GM21515 (cell line): Measurements from ENCODE around the gene RBBP6.

Source experiments
- ATAC-seq: cut with Tn5 transposase; IDR thresholded peaks from one replicate; pipeline ENCODE4 v1.9.1; 2021; ENCODE audit not compliant: unreplicated experiment

Gene RBBP6

GRCh38 chr16:24522751-24523150 is 16.6 kb upstream of the RBBP6 start:
- ATAC-seq, result no peak

GRCh38 chr16:24523569-24523968 is 15.8 kb upstream of the RBBP6 start:
- no peak for ATAC-seq

GRCh38 chr16:24524855-24525677 is 14.3 kb upstream of the RBBP6 start:
- ATAC-seq, result no peak

GRCh38 chr16:24525970-24526559 is 13.3 kb upstream of the RBBP6 start:
- ATAC-seq, result no peak

- ATAC-seq, result no peak
Measured at GRCh38 chr16:24526701-24527495, 12.5 kb upstream of the RBBP6 start.

- ATAC-seq, result no peak
Measured at GRCh38 chr16:24531166-24531565, 8.2 kb upstream of the RBBP6 start.

GRCh38 chr16:24534620-24535019 is 4.7 kb upstream of the RBBP6 start:
- no peak for ATAC-seq

GRCh38 chr16:24535827-24536226 is 3.5 kb upstream of the RBBP6 start:
- no peak for ATAC-seq

GRCh38 chr16:24536671-24537070 is 2.7 kb upstream of the RBBP6 start:
- ATAC-seq, result no peak

GRCh38 chr16:24537474-24538337 is 1.7 kb upstream of the RBBP6 start:
- no peak for ATAC-seq

GRCh38 chr16:24538756-24539294 is 541 bp upstream of the RBBP6 start:
- ATAC-seq, result peak; percentile 7

GRCh38 chr16:24539850-24540601 is 660 bp downstream of the RBBP6 start:
- ATAC-seq, result peak; percentile 33

- ATAC-seq, result no peak
Measured at GRCh38 chr16:24540602-24541210, 1.3 kb downstream of the RBBP6 start.

GRCh38 chr16:24541233-24541933 is 2.0 kb downstream of the RBBP6 start:
- no peak for ATAC-seq

- no peak for ATAC-seq
Measured at GRCh38 chr16:24543949-24544348, 4.6 kb downstream of the RBBP6 start.

- ATAC-seq, result no peak
Measured at GRCh38 chr16:24544640-24545039, 5.3 kb downstream of the RBBP6 start.

GRCh38 chr16:24550295-24550694 is 10.9 kb downstream of the RBBP6 start:
- no peak for ATAC-seq

GRCh38 chr16:24552705-24553246 is 13.4 kb downstream of the RBBP6 start:
- ATAC-seq, result no peak

- no peak for ATAC-seq
Measured at GRCh38 chr16:24553983-24554382, 14.6 kb downstream of the RBBP6 start.
